Melanocyte of skin (primary cell): ENCODE results near the gene EPGN. TPM values are rescaled to one million over a fixed set of nuclear protein-coding genes. Genes with fewer than 3 reads are reported as not detected.

Experiments used
- total RNA-seq, 2 donors: library from RNA; depleted of rRNA; stranded (reverse); fragments of >200 nt; gene quantifications; 2 replicates each; pipeline ENCODE4 v1.2.3, GENCODE V29; 2012

Gene EPGN, protein sequence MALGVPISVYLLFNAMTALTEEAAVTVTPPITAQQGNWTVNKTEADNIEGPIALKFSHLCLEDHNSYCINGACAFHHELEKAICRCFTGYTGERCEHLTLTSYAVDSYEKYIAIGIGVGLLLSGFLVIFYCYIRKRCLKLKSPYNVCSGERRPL
- not detected for total RNA-seq

GRCh38 chr4:74308215-74308614 lies at the start of gene EPGN:
Gene EPGN, plus strand, starts transcription at chr4:74308470. Its CDS starts 64 bp downstream, at chr4:74308534.

DNA sequence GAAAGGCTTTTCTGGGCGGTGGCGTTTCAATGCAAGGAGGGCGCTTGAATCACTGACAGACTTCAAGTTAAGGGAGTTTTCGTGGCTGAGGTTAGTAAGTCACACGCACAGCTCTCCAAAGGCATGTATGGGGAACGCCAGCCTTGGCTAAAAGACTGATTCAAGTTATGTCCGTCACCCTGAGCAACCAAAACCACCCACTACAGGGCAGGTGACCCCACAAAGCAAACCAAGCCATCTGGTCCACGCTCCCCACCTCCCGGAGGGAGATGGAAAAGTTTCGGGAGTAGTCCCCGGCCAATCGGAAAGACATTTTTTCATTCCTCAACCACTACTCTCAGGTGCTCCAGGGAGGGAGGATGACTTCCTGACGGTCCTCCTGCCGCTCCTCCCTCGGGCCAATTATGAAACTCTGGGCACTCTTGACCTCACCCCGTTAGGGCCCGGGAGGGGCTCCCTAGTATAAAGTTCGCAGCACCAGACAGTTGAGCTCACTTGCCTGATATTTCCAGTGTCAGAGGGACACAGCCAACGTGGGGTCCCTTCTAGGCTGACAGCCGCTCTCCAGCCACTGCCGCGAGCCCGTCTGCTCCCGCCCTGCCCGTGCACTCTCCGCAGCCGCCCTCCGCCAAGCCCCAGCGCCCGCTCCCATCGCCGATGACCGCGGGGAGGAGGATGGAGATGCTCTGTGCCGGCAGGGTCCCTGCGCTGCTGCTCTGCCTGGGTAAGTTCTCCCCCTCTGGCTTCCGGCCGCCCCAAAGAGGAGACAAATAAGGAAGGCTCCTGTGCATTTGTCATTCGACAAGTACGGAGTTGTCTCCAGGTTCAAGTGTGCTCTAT lies 56.6 kb downstream of the EPGN start, which contains the start of gene EREG:
Gene EREG (plus strand): TSS at position 494 of the 840 bp plus-strand sequence. CDS start 164 bp downstream, at position 658.

Other genes starting within 250 kb of the EPGN start
- gene CXCL2, start 209.3 kb upstream of the EPGN start, total RNA-seq, result 100 to 1,000 TPM in 1 of 2 donors, 1 to 10 TPM in 1; 4.3 to 109 TPM
- gene MTHFD2L, start 150.4 kb upstream of the EPGN start, total RNA-seq, result 10 to 100 TPM; 12.3 to 16.2 TPM
- gene EREG, start 56.7 kb downstream of the EPGN start, total RNA-seq, result under 1 TPM; 0.33 to 0.34 TPM
- gene AREG, start 136.7 kb downstream of the EPGN start, total RNA-seq, result 1 to 10 TPM; 1.0 to 1.7 TPM